GM23248 (cell line): ENCODE results near the gene KCNAB1.

Experiments
- EZH2 ChIP-seq: fragments of 200-600 bp; sonication (generic); IDR thresholded peaks from 2 replicates; pipeline ENCODE4 v1.6.1; 2018; ENCODE audit warnings: antibody characterized with exemption, mild to moderate bottlenecking; ENCODE audit not compliant: insufficient read depth, poor library complexity, severe bottlenecking
- EZH2phosphoT487 ChIP-seq: fragments of 200-600 bp; sonication (generic); IDR thresholded peaks from 2 replicates; pipeline ENCODE4 v1.6.1; 2018; ENCODE audit warnings: antibody characterized with exemption, moderate library complexity, mild to moderate bottlenecking, low read depth; ENCODE audit not compliant: insufficient read depth

- TF ChIP-seq EZH2phosphoT487, result no peak
- TF ChIP-seq EZH2, result no peak
These were observed 120.3 kb downstream of the KCNAB1 start for GRCh38 chr3:156240642-156241041.
